Right renal cortex interstitium (tissue), 3 donors: Measurements from ENCODE around the gene FAM53B. TPM values are rescaled to one million over a fixed set of nuclear protein-coding genes. Genes with fewer than 3 reads are reported as not detected.

Experiments used
- DNase-seq, 3 donors: peaks; one replicate each; pipeline ENCODE4 v3.0.0-alpha.2; 2013; ENCODE audit warnings: low read depth in 3 of 3, low spot score in 2 of 3
- polyA plus RNA-seq, 3 donors: library from polyadenylated mRNA; unstranded; fragments of 120-200 nt; gene quantifications; one replicate each; pipeline ENCODE4 v1.2.1, GENCODE V29; 2013; ENCODE audit not compliant: insufficient read length in 3 of 3

The FAM53B gene
- polyA plus RNA-seq, 3 donors, result 22.3 to 24.3 (median 23.6) TPM

DNA sequence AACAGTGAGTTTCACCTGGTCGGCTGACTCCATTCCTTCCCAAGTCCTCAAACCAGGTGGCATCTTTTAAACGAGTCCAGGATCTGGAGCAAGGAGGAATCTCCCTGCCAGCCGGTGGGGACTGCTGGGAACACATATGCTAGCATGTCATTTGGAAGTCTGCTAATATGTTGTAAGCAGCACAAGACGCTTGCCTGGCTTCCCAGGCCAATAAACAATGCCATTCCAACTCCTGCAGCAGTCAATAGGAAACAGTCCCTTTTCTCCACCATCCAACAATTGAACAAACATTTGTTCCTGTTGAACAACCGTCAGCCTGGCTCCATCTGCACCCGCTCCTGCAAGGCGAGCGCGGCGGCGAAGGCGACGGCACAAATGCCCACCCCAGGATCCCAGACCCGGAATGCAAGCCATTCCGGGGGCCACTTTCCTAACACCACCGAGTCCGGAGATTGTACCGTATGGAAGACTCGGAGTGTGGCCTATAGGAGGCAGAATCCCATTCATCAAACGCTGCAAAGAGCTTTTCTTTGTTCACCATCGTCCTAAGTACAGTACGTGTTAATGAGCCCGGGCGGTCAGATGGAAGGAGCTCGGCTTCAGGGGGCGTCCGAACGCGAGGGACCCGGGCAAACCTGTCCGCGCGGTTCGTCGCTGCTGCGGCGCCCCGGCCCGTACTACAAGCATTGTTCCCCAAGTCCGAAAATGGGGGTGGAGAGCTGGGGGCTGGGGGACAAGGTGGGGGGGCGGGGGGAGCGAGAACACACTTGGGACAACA is 1.6 kb downstream of the FAM53B start:
- no peak for DNase-seq

DNA sequence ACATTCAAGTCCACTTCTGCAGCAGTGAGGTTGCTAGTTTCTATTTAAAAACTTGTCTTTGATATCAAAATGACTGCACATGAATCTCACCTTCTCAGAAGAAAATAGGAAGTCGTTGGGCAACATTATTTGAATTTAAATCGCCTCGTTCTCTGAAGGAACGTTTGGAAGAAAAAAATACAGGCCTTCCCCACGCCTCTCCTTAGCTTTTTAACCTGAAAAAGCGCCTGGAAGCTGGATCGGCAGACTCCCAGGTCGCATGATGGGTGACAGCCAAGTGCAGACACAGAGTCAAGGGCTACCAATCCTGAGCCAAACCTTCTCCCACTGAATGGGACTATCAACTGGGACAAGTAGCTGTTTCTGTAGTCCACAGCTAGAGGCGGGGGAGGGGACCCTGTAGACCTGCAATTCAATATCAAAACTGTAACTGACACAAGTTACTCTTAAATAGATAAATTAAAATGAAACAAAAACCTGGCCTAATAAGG is 2.2 kb downstream of the FAM53B start:
- no peak for DNase-seq

DNA sequence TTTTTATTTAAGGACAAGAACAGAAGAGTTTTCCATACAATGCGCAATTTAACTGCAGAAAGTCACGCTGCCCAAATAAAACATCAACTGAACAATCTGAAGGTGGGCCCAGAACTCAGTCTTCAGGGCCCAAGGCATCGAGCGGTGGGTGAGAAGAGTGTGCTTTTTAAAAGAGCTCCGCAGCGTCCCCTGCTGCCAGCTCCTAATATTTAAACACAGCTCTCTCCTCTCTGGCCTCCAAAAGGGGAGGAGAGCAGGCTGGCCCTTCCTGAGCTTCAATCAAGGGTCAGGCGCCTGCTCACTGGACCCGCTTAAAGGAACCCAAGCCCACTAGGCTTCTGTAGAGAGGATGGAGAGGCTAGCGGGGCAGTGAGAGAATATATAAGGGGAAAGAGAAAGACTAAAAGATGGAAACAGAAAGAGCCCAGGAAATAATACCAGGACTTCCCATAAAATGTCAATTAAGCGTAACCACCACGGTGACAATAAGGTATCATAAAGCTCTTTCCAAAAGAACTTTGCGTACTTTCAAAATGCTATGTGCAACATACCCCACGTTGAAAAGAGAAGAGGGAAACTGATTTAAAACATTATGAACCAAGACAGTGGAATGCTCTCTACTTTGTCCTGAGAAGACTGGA is 2.8 kb downstream of the FAM53B start:
- peak in 2 of 3 donors; percentile 78 to 85 for DNase-seq

DNA sequence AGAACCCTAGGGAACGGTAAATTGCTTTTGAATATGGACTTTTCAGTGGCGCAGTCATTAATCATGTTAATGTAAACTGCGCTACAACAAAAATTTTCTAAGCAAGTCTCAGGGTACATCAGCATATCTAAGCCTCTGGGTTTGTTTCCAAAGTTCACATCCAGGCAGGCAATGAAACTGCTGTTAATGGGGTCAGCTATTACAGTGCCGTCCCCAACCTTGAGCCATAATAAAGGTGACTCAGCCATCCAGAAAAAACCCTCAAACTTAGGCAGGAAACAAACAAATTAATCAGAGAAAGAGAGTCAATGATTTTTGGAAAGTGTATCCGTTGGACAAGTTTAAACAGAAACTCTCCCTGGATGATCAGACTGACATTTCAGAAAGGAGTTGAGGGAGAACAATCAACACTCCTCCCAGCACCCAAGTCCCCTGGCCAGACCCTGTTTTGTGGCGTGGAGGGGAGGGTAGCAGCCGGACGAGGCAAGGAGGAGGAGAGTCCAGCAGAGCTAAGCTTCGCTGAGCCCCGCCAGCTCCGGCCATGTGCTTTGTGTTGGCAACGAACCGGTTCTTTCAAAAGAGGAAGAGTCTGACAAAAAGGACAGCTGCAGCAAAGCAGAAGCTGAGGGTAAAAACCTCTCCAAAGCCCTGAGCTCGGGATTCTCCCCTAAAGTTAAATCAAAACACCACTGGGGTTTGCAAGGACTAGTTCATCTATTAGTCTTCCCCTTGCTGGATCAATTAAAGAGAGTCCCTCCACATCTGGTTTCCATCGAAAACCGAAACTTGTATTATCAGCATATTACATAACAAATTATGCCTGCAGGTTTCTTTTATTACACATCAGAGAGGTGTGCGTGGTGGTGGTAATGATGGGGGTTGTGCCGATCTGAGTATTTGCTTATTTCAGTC is 3.6 kb downstream of the FAM53B start:
- DNase-seq, result peak in 1 of 3 donors; percentile 64

DNA sequence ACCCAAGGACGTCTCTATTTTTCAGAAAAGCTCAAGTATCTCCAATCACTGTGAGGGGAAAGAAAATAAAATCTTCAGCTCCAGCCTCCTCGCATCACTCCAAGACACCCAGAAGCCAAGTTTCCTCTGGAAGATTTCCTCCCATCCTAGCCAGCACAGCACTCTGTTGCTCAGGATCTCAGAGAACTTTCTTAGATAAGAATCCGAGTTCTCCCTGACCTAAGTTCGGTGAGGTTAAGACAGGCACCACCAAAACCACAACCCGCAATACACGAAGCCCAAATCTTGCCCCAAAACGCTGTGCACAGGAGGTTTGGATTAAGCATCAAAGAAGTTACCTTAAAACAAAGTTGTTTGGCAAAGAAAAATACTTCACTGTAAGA is 4.2 kb downstream of the FAM53B start:
- no peak for DNase-seq

DNA sequence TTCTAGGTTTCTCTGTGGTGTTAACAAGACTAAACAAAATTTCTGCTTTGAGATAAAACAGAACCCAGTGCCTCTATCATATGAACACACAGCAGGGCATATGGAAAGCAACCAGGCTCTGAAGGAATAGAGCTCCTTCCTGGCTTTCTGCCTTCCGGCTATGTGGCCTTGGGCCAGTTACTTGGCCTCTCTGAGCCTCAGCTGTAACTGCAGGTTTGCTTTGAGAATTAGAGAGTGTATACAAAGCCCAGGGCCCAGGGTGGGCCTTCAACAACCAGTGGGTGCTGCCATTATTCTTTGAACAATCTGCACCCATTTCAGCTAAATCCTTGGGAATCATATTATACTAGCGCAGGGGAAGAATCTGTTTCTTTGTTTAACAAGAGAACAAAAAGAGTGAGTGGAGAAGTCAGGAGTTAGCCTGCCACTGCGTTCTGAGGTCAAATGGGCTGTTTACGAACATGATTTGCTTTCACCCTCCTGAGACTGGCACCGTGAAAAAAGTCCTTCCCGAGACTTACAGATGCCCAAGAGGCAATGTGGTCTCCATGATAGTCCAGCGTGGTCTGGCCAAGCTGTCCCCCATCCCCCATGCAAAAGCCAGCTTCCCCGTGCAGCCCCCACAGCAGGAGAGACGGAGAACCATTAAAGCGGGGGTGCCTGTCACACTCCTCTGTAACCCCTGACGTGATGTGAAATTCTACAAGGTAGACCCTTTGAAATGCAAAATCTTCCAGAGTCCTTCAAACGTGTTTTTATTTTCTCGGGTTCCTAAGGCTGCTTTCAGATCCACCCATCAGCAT is 4.9 kb downstream of the FAM53B start:
- DNase-seq, result no peak

DNA sequence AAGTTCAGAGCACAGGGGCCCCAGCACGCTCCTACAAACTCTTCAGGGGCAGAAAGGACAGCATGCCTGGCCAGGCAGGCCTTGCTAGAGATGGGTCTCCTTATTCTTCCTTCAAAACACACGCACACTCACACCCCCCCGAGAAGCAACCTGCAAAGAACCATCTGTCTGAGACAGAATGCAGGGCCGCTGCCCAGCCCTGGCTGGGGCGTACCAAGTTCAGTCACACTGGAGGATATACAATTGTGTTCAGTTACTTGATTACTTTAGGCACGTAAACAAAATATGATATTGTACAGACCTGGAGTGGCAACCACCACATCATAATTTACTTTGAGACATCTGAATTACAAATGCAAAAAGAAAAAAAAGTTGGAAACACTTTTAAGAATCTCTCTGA is 5.7 kb downstream of the FAM53B start:
- DNase-seq, result no peak

DNA sequence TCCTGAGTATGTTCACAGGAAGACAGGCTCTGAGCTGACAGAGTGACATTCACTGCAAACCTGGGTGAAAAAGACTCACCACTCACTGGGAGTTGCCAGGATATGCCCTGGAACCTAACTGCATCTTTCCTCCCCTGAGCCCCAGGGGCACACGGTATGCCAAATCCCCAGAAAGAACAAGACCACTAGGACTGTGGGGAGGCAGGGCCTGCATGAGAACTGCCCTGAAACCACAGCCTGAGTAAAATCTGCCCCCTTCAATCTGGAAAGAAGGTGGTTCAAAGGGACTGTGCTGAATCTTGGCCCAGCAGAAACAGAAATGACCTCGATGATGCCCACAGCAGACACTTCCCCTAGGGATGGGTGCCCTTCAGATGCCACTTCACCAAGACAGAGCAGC is 6.5 kb downstream of the FAM53B start:
- DNase-seq, result no peak

DNA sequence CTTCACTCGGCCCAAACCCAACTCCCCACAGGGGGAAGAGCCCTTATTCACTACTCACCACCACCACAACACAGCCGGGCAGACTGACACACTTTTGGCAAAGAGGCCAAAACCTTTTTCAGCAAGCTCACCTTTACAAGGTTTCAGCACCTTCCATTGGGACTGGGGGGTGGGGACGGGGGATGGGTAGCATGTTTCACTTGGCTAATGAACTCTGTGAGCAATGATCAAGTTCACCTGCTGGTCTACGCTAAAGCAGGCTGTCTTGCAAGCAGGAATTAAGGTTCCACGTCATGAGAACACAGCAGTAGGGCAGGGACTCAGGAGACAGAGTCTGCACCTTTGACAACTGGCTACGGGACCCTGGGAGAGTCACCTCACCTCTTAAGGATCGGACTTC is 7.0 kb downstream of the FAM53B start:
- no peak for DNase-seq

DNA sequence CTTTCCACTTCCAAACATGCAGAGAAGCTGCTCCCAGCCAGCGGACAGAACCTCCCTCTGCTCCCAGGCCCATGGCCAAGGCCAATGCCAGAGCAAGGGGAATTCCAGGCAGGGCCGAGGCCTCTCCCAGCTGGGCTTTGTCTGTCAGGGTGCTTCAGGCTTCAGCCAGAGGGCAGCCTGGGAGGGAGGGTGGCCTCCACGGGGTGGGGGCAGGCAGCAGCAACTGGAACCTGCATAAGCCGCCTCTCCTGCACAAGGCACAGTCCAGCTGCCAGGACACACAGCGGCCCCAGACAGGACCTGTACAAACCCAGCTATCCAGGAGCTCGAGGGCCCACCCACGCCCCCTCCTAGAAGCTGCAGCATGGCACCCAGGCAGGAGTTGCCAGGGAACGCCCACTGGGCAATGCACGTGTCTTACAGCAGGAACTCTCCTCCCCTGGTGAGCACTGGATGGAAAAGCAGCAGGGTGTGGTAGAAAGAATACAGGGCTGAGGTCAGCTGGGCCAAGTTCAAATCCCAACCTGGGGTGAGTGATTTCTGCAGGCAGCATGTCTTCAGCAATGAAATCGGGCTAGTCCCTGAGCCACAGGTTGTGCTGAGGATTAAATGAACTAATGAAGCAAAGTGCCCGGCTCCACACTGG is 7.6 kb downstream of the FAM53B start:
- no peak for DNase-seq

DNA sequence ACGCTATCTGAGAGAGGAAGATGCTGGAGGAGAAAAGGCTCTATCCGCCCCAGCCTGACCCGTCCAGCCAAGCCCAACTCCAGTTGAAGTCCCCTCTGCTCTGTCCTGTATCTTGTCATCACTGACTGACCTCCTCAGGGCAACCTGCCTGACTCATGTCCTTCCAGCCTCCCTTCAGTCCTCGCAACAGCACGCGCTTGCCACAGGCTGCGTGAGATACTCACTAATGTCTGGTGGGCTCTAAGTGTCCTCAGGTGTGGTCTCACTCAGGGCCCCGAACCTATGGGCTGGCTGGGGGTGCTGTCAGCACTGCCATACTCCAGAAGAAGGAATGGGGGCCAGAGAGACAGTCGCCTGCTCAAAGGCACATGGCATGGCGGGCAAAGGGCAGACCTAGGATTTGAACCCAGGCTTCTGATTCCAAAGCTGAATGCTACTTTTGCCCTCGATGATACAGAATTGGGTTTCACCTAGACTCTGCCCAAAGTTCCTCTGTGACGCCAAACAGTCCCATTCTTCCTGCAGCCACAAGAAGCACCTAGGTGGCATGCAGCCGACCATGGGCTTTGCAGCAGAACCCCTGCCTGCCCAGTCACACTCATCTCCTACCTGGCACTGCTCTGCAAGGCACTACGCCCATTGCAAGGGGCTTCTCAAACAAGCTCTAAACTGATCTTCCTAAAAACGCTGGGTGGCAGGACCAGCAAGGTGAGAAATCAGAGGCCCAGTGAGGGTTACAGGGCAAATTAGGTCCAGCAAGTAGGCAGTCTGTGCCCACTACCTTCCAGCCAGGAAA is 8.5 kb downstream of the FAM53B start:
- no peak for DNase-seq

DNA sequence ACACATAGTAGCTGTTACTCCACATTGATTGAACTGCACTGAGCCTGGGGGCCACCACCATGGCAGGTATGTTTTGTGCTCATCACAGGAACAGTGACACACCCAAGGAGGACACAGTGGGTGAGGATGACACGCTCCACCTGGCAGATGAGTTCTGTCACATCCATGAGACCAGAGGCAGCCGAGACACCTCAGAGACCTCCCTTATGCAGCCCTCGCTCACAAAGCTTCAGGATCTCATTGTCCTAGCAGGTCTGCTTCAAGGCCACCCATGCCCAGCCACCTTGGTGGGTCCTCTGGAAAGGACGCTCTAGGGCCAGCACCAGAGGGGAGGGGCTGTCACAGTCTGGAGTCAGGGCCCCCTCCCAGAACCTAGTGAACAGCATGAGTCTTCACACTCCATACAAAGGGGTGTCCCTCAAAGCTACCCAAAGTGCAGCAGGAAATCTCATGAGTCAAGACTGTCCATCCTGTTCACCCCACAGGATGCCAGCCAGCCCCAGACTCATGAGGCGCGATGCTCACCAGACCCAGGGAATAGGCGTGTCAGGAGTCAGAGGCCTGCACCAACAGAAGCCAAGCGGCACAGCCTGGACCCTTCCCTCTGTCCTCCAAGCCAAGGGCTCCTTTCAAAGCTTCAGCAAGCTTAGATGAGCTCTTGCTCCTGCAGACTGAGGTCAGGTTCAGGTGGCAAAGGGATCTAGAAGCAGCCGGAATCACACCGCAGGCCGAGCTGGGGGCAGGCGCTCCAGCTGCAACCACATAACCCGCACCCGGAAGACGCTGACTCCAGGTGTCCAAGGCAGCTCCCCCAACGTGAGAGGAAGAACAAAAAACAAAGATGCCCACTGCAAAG is 9.6 kb downstream of the FAM53B start:
- DNase-seq, result no peak

DNA sequence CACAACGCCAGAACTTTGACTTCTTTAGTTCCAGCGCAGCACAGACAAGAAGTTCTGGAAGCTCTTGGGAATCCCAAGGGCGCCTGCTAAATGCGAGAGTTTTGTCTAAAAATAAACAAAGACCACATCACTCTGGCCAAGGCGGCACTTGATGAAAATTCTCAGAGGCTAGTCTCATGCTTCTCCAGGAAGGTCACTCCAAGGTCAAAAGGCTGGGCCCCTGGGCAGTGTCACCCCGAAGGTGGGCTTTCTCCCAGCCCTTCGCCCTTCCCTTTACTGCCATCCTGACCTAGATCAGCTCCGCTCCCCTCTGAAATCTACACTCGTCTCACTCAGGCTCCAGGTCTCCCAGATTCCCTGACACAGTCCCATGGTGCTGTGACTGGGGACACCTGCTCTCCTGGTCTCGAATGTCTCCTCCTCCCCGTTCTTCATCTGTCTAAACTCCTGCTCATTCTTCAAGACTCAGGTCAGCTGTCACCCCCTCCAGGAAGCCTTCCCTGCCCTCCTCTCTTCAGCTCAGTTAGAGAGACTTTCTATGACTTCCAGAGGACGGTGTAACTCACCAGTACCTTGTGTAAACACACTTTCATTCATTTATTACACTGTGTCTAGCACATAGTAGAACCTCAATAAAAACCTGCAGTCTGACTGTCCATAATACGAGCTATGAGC is 10.5 kb downstream of the FAM53B start:
- DNase-seq, result no peak

DNA sequence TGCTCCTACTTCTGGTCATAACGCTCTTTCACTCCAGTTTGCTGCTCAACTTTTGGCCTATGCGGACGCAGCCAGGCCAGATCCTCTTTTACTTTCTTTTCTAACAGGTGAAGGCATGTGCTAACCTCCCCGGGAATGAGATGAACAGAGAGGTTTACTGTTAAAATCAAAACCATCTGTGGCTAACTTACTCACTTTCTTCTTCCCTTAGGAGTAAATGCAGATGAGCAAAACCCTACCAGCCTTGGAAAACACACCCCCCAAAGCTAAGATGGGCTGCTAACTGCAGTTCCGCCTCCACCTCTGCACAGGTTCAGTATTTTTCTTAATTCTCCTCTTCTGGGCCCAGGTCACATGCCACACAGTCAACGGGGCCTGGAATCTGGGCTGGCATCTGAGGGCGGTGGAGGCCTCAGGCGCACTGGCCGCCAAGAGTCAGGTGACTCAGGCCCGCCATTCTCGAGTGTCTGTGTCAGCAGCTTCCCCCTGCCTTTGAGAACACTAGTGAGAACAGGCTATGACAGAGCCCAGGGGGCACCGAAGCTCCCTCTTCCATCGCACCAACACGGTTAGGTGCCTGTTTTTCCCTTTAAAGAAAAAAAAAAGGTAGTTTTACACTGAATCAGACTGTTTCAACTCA is 11.1 kb downstream of the FAM53B start:
- DNase-seq, result no peak

DNA sequence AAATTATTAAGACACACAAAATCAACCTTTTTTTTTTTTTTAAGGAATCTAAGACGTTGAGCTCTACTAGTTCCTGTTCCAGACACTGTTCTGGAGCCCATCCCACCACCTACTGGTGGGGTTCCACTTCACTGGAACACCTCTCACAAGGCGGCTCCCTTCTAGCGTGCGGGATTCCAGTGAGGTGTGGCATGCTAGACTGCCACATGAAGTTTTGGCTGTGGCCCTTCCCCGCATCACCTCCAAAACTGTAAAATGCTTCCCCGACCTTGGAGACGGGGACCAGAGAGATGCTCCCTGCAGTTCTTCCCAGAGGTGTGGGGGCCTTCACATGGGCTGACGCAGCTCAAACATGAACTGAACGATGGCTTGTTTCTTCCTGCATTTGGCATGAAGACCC is 12.6 kb downstream of the FAM53B start:
- DNase-seq, result no peak

DNA sequence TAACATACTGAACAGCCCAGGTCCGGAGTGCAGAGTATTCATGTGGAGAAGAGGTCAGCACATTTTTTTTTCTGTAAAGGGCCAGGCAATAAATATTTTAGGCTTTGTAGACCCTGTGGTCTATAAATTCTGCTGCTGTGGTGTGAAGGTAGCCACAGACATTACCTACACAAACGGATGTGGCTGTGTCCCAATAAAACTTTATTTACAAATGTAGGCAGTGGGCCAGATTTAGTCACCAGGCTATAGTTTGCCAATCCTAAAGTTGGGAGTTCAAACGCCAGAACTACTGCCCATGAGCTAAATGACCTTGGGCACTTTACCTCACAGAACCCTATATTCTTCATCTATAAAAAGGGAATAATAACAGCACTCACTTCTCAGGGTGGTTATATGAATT is 13.4 kb downstream of the FAM53B start:
- no peak for DNase-seq
